ENCODE results near the gene FLNB.
A peak's percentile ranks its signal among the peaks of the same experiment; 100 is the strongest.
"Not testable (repeated sequence)": the region's sequence is repeated elsewhere in the genome, so short reads cannot be mapped to it uniquely, and the experiment has no call there.

The FLNB gene

DNA sequence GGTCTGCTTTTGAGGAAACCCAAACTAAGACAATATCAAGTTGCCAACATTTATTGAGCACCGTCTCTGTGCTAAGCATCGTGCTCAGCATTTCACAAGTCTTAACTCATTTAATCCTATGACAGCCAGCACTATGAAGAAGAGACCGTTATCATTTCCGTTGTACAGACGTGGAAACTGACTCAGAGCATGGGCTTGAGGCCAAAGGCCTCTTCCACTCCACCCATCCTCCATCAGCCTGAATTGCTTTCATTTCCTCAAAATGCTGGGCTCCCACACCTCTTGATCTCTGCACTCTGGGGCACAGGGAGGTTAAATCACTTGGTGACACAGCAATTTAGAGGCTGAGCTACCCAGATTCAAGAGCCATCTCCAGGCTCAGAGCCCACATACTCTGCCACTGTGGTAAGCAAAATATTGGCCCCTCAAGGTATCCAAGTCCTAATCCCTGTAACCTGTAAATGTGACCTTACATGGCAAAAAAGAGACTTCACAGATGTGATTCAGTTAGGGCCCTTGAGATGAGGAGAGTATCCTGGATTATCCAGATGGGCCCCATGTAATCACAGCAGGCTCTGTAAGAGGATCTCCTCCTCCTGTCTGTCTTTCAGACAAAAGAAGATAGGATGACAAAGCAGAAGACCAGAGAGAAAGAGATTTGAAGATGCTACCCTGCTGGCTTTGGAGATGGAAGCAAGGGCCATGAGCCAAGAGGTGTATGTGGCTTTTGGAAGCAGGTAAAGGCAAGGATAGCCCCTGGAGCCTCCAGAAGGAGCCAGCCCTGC is 24.3 kb upstream of the FLNB start:
- DNase-seq = peak; percentile 44

DNA sequence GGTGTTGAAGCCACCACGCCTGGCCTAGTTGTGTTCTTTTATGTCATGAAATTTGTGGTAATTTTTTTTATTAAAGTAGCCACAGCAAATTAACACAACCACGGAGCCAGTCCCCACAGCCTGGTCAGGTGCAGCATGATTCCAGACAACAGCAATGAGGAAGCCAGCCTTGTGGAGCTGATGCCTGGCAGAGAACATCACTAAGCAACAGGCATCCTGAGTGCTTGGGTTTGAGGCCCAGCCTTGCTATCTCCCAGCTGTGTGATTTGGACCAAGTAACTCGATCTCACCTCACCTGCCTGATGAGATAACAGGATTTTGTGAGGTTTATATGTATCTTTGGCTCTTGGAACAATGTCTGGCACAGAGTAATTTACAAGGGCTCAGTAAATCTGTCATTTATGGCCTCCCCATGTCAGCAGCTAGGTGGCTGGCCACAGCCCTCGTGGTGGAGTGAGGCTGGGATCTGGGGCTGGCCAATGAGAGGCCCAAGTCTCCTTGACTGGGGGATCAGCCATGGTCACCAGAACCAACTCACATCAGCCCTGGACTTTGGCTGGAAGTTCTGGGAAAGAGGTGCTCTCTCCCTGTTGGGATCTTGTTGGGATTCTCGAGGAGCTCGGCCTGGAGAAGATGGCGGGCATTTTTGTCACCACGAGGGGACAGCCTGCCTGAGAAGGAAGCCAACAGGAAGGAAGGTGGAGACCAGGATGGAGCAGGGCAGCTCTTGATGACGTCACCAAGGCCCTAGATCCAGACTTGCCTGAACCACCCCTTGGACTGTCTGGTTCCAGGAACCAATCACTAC is 22.8 kb upstream of the FLNB start:
- no peak for DNase-seq

DNA sequence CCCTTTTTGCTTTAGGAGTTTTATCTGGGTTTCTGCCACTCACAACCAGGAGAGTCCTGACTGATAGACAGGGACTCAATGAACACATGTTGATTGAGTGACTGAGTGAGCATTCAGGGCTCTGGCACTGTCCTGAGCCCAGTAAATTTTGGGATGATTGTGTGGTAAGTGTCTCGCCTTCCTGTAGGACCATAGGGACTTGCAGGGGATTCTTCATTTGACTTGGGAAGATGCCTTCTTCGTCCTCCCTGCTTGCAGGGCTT is 22.3 kb upstream of the FLNB start:
- no peak for DNase-seq

DNA sequence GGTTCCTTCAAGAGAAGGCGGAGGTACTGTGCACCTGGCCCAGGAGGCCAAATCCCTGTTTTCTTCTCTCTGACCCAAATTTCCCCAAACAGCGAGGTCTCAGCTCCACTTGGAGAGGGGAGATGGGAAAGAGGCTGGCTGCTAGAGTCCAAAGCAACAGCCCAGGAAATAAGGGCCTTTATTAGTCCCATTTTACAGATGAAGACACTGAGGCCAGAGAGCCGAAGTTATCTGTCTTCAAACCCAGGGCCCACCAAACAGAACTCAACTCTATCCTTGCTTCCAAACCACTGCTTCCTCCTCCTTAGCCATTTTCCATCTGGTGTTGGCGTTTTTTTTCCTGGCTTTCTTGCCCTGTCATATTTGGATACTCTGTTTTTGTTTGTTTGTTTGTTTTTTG is 22.0 kb upstream of the FLNB start:
- DNase-seq = no peak

DNA sequence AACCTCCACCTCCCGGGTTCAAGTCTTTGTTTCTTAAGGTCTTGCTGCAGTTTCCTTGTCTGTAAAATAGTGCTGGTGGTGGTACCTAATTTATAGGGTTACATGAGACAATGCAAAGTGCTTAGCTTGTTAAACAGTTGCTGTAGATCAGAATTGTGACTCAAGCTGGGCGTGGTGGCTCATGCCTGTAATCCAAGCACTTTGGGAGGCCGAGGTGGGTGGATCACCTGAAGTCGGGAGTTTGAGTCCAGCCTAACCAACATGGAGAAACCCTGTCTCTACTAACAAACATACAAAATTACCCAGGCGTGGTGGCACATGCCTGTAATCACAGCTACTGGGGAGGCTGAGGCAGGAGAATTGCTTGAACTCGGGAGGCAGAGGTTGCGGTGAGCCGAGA is 19.0 kb upstream of the FLNB start:
- not testable (repeated sequence) for DNase-seq

DNA sequence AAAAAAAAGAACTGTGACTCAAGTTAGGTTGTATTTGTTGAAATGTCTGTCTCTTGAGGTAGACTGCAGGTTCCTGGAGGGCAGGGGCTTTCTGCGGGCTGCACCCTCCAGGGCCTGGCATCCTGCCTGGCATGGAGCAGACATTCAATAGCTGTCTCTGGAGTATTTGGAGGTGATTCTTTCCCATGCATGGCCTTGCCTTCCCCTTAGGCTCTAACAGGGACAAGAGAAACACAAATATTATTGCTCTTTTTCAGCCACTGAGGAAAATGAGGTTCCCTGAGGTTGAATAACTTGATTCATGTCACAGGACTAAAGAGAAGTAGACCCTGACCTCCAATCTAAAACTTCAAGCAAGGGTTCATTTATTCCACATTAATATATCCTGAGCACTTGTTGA is 18.6 kb upstream of the FLNB start:
- no peak for DNase-seq

DNA sequence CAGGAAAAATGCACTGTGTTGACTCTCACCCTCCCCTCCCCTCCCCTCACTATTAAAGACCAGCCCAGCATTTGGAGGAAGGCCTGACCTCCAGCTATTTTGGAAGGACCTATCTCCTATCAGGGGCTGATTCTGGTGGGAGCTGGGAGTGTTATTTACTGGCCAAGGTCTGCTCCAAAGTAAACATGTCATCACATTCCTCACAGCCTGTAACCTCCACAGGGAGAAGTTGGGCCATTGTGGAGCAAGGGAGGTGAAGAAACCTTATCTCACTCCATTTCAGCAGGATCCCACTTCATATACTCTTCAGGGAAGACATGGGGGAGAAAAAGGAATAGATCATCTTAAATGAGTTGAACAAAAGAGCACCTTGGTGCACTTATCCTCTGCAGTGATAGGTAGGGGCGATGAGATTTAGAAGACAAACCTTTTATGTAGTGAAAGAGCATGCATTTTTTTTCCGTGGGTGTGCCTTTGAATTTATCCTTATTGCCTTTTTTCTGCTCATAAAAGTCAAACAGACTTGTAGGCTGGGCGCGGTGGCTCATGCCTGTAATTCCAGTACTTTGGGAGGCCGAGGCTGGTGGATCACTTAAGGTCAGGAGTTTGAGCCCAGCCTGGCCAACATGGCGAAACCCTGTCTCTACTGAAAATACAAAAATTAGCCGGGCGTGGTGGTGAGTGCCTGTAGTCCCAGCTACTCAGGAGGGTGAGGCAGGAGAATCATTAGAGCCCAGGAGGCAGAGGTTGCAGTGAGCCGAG is 15.6 kb upstream of the FLNB start:
- no peak for DNase-seq

DNA sequence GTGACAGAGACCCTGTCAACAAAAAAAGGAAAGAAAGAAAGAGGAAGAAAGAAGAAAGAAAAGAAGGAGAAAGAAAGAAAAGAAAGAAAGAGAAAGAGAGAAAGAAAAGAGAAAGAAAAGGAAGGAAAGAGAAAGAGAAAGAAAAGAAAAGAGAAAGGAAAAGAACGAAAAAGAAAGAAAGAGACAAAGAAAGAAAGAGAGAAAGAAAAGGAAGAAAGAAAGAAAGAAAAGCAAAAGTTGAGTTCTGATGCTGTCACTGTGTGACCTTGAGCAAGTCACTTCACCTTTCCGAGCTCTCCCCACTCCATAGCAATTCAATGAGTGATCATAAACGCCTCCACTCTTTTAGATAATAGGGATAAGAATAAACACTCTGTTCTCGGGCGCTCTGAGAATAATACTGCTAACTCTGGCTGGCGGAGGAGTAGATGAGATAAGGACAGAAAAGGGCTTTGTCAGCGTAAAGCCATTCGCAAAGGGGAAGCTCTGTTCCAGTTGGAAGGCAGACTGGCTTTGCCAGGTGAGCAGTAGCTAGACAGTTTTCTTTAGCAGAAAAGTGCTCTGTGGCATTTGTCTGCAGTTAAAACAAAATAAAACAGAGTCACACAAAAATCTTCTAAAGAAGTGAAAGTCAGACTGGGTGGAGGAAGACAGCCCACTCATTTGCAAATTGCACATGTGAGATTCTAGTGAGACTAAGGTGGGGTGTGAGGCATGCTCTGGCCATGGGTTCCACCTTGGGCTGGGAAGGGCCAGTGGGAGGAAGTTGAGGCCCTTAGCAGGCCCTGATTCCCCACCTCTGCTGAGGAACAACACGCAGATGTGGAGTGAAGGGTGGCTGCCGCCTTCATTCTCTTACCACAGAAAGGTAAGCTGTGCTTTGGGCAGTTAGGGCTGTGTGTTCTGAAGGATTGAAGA is 9.6 kb upstream of the FLNB start:
- no peak for DNase-seq

DNA sequence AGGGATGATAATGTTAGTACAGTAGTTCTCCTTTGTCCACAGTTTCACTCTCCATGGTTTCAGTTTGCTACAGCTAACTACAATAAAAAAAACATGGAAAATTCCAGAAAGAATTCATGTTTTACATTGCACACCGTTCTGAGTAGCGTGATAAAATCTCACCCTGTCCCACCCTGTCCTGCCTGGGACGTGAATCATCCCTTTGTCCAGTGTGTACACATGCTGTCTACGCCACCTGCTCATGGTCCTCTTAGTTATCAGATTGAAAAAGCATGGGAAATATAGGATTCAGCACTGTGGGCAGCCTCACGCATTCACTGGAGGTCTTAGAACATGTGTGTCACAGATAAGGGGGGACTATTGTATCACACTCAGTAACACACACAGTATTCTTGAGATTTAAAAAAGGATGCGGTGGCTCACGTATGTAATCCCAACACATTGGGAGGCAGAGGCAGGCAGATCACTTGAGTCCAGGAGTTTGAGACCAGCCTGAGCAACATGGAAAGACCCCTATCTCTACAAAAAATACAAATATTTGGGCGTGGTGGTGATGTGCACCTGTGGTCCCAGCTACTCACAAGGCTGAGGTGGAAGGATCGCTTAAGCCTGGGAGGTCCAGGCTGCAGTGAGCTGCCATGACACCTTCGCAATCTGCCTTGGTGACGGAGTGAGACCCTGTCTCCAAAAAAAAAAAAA is 8.7 kb upstream of the FLNB start:
- no peak for DNase-seq

DNA sequence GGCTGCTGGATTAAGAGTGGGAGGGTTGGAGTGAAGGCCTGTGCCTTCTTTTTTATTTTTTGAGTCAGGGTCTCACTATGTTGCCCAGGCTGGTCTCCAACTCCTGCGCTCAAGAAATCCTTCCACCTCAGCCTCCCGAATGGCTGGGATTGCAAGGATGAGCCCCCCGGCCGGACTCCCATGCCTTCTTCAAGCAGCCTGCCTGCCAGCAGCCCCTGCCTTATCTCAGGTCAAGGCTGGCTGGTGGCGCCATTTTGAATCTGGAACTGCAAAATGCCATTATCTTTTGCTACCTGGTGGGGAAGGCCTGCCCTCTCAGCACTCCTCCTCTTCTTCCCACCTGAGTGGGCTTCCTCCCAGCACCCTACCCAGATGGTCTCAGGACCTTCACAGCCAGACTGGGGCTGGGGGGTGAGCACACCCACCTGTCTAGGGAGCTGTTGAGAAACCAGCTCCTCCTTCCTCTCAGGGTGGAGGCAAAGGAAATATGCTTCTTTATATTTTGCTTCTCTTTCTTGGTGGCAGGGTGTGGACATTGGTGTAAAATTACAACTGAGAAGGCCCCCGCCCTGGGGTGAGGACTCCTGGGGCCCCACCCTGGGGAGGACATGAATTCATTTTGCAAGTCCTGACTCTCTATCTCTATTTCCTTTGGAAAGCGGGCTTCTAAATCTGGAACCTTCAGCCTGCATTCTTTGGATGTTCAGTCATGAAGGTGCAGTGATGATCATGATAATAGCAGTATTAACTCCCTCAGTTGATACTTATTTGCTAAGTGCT is 7.7 kb upstream of the FLNB start:
- no peak for DNase-seq

DNA sequence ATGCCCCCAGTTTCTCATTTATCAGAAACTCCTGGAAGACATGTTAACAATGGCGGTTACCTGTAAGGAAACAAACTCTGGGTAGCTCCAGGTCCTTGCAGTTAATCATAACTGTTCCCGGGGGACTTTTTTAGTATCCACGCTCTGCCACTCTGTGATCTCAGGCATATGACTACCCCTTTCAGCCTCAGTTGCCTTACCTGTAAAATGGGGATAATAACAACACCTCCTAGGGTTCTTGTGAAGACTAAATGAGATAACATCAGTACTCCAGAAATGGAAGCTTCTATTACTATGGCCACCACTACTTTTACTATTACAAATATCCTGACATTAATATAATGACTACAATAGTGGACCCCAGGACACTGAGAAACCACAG is 7.1 kb upstream of the FLNB start:
- no peak for DNase-seq

DNA sequence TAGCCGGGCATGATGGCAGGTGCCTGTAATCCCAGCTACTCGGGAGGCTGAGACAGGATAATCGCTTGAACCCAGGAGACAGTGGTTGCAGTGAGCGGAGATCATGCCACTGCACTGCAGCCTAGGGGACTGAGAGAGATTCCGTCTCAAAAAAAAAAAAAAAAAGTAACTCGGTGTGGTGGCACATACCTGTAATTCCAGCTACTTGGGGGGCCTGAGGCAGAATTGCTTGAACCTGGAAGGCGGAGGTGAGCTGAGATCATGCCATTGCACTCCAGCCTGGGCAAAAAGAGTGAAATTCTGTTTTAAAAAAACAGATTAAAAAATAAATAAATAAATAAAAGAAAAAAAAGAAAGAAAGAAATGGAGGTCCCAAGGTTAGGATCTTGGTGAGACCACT is 6.2 kb upstream of the FLNB start:
- DNase-seq = no peak

DNA sequence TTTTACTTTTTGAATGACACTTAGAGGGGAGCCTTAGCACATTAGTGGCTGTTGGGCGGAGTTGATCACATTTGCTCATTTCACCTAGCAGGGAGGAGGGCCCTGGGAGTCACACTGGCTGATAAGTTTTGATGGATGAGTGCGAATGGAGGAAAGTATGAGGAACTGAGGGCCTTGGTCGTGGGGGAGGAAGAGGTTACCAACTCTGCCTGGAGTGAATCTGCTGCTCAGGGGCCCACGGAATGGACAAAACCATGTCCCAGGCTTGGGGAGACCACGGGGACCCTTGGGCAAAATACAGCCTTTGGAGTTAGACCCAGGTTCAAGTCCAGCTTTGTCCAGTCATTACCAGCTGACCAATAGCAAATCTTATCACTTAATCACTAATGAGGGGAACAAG is 5.1 kb upstream of the FLNB start:
- no peak for DNase-seq

DNA sequence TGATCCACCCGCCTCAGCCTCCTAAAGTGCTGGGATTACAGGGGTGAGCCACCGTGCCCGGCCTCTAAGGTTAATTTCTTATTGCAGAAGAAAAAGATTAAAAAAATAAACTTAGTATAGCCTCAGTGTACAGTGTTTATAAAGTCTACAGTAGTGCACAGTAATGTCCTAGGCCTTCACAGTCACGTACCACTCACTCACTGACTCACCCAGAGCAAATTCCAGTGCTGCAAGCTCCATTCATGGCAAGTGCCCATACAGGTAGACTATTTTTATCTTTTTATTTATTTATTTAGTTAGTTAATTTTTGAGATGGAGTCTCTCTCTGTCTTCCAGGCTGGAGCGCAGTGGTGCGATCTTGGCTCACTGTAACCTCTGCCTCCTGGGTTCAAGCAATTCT is 3.2 kb upstream of the FLNB start:
- no peak for DNase-seq

DNA sequence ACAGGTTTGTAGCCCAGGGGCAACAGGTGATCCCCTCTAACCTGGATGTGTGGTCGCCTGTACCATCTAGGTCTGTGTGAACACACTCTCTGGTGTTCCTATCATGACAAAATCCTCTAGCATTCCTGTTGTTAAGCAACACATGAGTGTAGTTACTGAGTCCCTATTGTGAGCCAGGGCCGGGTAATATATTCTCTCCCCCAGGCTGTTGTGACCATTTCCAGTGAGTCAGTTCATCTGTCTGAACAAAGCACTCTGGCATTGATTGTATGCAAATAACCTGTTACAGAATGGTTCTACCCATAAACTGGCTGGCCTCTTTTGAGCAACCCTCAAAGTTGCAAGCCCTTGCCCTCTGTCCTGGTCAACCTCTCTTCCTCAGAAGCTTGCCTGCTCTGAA is 2.6 kb upstream of the FLNB start:
- no peak for DNase-seq

DNA sequence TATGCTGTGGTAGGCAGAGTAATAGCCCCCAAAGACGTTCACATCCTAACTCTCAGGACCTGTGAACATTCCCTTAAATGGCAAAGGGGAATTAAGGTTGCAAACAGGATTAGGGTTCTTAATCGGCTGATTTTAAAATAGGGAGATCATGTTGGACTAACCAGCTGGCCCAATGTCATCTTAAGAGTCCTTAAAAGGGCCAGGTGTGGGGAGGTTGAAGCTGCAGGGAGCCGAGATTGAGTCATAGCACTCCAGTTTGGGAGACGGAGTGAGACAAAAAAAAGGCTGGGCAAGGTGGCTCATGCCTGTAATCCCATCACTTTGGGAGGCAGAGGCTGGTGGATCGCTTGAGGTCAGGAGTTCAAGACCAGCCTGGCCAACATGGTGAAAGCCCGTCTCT is 1.6 kb upstream of the FLNB start:
- no peak for DNase-seq

DNA sequence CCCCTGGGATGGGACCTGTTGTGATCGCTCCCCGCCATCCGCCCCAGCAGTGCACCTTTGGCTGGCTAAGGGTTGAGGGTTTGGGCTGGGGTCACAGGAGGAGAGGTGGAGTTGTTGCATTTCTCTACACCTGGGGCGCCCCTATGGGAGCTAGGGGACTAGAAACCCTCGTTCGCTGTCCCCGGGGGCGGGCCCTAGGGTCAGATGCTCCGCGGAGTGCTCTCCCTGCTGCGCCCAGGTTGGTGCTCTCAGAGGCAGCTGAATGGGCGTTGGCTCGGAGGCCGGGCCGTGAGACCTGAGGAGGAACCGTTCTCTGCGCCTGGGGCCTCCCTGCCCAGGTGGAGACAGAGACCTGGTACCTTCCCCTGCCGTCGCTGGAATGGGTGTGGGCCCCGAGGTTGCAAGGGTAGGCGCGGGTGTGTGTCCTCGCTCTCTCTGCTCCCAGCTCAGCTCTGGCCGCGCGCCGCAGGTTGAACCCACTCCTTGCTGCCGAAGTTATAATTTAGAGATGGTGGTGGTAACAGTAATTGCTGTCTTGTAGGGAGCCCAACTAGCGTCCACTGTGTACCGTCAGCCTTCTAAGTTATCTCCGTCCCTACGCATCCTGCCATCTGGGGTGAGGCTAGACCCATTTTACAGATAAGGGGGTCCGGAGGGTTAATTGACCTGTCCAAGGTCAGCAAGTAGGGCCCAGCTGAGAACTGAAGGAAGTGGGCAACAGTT is 965 bp downstream of the FLNB start:
- peak; percentile 41 to 56 for DNase-seq

DNA sequence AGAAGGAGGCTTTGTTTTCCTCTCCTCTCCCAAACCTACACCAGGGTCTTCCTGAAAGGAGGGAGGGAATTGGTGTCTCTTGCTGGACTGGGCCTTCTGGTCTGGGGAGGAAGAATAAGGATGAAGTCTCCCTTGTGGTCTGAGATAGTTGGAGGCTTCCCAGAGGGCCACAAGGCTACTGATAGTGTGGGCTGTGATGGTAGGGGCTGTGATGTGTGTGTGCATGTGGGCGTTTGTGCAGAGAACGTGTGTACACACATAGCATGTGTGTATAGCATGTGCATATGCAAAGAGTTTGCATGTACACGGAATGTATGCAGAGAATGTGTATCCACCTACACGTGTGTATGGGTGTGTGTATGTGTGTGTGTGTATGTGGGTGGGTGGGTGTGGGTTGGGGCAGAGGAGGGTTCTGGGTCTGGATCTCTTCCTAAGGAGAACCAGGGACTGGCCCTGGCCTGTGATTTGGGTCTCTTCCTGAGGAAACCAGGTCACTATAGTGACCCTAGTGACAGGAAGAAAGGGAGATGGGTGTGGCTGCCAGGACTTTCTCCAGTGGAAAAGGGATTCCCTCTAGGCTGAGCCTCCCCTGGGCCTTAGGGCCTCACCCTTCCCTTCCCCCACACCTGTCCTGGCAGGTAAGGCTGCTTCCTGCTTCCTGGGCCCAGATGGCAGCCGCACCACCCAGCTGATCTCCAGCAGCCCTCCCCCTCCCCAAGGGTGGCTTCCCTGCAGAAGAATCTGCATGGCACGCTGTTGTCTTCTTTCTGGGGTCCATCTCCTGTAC is 1.7 kb downstream of the FLNB start:
- no peak for DNase-seq

DNA sequence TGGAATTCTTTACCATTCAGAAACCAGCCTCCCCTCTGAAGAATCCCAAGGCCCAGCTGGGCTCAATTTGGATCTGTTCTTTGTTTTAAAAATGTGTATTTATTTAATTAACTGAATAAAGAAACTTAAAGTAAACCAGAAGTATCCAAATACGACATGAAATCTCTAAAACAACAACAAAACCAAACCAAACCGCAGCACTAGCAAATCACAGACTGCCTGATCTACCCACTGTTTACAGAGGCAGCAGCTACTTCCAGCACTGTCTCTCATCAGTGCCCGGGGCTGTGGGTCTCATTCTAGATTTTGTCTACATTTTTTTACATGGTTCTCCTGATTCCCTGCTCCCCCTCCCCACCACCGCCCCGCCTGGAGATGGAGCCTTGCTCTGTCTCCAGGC is 2.3 kb downstream of the FLNB start:
- no peak for DNase-seq

DNA sequence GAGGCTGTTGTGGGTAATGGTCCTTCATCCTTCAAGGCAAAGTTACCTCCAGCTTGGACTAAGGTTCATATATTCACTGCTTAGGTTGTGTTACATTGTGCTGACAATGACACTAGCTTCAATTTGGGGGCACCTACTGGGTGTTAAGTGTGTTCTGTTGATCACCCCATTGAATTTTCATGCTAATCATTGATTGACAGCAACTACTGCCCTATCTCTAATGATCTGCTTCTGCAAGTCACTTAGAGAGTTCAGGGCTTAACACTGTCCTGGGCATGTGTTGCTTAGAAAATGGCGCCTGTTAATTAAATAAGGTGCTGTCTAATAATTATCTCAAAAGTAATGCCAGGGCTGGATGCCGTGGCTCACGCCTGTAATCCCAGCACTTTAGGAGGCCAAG is 3.4 kb downstream of the FLNB start:
- DNase-seq = no peak

Data from stimulated activated CD4-positive, alpha-beta T cell treated with anti-CD3 and anti-CD28 coated beads, Interleukin-2, amount 100 ng/mL, for 24 hours (primary cell).